ENCODE measurements around the gene SRRM3.

The SRRM3 gene

DNA sequence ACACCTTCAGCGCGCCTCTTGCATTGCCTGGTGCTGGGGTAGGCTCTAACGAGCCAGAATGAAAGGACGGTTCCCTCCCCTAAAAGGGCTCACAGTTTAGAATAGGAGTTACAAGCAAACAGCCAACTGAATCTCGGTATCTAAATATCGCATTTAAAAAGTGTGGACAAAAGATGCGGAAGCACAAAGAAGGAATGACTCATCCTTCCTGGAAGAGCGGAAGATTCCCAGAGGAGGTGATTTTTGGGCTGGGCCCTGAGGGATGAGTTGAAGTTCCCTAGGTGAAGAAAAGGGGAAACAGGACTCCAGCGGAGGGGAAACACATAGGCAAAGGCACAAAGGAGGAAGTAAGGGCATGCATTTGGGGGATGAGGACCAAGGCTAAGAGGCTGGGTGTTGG is 29.9 kb downstream of the SRRM3 start:
- no peak for DNase-seq (ENCODE audit: low read depth, low spot score)
- in situ Hi-C loops (cut with HindIII; ENCODE audit: low sequenced_read_pairs), result no loop called here
- no peak overlapping the region for H3K4me3 ChIP-seq (ENCODE audit: low read depth, low read length)
- TF ChIP-seq, protein P1, sequence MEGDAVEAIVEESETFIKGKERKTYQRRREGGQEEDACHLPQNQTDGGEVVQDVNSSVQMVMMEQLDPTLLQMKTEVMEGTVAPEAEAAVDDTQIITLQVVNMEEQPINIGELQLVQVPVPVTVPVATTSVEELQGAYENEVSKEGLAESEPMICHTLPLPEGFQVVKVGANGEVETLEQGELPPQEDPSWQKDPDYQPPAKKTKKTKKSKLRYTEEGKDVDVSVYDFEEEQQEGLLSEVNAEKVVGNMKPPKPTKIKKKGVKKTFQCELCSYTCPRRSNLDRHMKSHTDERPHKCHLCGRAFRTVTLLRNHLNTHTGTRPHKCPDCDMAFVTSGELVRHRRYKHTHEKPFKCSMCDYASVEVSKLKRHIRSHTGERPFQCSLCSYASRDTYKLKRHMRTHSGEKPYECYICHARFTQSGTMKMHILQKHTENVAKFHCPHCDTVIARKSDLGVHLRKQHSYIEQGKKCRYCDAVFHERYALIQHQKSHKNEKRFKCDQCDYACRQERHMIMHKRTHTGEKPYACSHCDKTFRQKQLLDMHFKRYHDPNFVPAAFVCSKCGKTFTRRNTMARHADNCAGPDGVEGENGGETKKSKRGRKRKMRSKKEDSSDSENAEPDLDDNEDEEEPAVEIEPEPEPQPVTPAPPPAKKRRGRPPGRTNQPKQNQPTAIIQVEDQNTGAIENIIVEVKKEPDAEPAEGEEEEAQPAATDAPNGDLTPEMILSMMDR (IDR thresholded peaks at IDR 0.05; ENCODE audit: low read depth, low read length), result no peak

DNA sequence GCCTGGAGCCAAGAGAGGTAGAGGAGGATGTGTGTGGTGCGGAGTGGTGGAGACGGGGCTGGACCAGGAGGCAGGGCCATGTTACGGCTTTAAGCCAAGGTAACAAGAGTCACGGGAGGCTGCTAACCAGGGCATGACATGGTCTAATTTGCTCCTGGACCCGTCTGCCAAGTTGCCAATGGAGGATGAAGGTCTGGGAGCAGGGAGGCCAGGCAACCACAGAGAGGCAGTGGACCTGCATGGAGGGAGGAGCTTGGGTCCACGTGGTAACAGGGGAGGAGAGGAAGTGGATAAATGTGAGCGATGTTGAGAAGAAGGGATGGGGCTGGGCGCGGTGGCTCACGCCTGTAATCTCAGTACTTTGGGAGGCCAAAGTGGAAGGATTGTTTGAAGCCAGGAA is 31.0 kb downstream of the SRRM3 start:
- in situ Hi-C loops (cut with HindIII; ENCODE audit: low sequenced_read_pairs), result no loop called here
- TF ChIP-seq, protein P1 (IDR thresholded peaks at IDR 0.05; ENCODE audit: low read depth, low read length), result no peak

DNA sequence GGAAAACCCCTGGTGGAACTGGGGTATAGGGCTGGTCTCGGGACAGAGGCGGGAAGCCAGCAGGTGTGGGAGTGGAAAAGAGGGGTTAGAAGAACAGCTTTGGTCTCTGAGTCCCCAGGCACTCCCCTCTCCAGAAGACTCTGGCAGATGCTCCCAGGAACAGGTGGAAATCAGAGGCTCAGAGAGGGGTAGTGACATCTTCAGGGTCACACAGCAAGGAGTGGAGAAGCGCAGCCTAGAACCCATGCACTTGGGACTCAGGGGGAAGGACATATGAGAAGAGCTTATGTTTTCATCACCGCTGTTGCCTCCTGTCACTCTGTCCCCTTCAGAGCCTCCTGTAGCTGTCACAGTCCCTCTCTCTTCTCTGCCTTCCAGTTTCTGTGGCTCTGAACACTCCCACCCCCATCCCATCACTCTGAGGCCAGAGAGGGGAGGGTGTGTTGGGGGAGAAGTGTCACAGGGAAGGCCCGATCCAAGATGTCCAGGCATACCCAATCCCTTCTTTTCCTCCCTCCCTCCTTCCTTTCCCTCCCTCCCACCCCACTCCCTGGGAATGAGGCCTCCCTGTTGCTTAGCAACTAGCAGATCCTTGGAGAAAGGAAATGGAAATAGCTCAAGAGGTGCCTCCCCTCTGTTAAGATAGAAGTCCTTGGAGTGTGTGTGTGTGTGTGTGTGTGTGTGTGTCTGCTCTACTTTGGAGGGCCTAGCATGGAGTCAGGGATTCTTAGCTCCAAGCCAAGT is 32.0 kb downstream of the SRRM3 start:
- DNase-seq (ENCODE audit: low read depth, low spot score), result no peak
- no peak overlapping the region for H3K4me3 ChIP-seq (ENCODE audit: low read depth, low read length)
- in situ Hi-C loops (cut with HindIII; ENCODE audit: low sequenced_read_pairs), result no loop called here
- TF ChIP-seq, protein P1 (IDR thresholded peaks at IDR 0.05; ENCODE audit: low read depth, low read length), result no peak

More for the DNA sequence above, 31.0 kb downstream of the SRRM3 start:
- H3K4me3 ChIP-seq (ENCODE audit: low read depth, low read length), result no peak overlapping the region
- DNase-seq (ENCODE audit: low read depth, low spot score), result no peak

DNA sequence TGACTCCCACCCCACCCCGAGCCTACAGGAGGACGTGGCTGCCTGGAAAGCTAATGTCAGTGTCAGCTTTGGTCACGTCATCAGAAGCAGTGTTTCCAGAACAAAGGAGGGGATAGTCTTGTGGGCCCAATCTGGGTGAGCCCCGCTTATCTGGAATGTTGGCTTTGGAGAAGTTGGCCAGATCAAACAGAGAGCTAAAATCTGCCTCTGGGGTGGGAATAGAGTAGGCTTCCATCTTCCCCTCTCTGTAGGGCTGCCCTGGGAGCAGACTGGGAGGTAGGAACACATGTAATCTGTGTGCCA is 32.5 kb downstream of the SRRM3 start:
- TF ChIP-seq, protein P1 (IDR thresholded peaks at IDR 0.05; ENCODE audit: low read depth, low read length), result no peak
- in situ Hi-C loops (cut with HindIII; ENCODE audit: low sequenced_read_pairs), result no loop called here
- no peak overlapping the region for H3K4me3 ChIP-seq (ENCODE audit: low read depth, low read length)
- DNase-seq (ENCODE audit: low read depth, low spot score), result no peak

GRCh38 chr7:76234931-76235441 is 33.3 kb downstream of the SRRM3 start:
- in situ Hi-C loops (cut with HindIII; ENCODE audit: low sequenced_read_pairs), result no loop called here
- TF ChIP-seq, protein P1 (IDR thresholded peaks at IDR 0.05; ENCODE audit: low read depth, low read length), result no peak
- DNase-seq (ENCODE audit: low read depth, low spot score), result peak; percentile 81
- H3K4me3 ChIP-seq (ENCODE audit: low read depth, low read length), result peak overlapping the region; percentile 12

DNA sequence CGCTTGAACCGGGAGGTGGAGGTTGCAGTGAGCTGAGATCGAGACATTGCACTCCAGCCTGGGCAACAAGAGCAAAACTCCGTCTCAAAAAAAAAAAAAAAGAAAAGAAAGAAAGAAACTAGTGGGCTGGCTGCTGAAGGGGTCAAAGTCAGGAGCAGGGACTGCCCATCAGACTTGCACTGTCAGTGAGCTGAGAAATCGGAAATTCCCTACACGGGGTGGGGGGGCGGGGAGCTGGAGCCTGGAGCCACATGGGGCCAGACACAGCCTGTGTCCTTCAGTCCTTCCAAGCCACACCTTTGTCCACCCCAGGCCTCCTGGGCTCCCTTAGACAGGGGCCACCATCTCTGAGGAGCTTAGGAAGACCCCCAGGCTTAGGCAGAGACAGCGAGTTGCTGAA is 34.5 kb downstream of the SRRM3 start:
- no peak overlapping the region for H3K4me3 ChIP-seq (ENCODE audit: low read depth, low read length)
- in situ Hi-C loops (cut with HindIII; ENCODE audit: low sequenced_read_pairs), result no loop called here
- TF ChIP-seq, protein P1 (IDR thresholded peaks at IDR 0.05; ENCODE audit: low read depth, low read length), result no peak
- DNase-seq (ENCODE audit: low read depth, low spot score), result no peak
